HG03159 (cell line): Measurements from ENCODE around the gene CRYGS.
"Not testable (repeated sequence)": the region's sequence is repeated elsewhere in the genome, so short reads cannot be mapped to it uniquely, and the experiment has no call there.

Experiments
- ATAC-seq: cut with Tn5 transposase; IDR thresholded peaks from one replicate; pipeline ENCODE4 v1.9.1; 2021; ENCODE audit warnings: mild to moderate bottlenecking, moderate library complexity; ENCODE audit not compliant: unreplicated experiment

Gene CRYGS

DNA sequence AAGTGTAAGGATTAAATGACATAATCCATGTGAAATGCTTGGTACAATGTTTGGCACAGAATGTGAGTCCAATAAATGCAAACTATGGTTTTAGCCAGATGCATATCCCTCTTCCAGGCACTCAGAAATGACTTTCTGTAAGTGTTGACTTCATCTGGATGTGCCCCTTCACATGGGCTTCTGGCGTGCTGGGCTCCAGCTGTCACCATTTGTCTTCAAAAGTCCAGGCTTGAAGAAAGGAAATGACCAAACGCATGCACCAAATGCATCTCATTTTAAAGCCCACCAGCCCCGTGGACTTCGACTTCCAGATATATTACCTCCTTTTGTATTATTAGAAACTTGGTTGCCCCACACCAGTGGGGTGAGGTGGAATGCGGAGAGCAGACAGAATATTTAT is 23.7 kb downstream of the CRYGS start:
- no peak for ATAC-seq

DNA sequence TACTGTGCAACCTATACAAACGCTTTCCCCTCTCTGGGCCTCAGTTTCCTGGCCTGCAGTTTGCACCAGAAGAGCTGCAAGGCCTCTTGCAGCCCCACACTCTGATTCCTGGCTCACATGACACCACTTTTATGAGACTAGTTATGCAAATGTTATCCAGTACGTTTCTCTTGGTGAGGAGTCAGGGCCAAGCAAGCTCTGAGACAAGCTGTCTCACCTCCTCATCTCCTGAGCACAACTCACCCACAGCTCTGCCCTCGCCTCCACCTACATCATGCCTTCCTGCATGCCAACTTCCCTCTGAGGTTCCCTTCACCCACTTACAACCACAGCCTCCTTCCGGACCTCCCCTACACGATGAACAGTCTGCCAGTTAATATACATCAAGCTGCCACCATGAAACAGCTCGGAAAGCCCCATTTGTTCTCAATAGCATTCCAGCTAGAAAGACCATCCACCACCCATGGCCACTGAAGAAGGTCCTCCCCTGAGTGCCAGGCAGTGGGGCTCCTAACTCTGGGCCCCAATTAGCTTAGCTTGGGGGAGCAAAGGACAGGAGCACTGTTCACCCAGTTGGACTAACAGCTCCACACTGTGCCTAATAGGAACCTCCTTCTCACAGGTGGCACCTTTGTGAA is 25.0 kb downstream of the CRYGS start:
- no peak for ATAC-seq

DNA sequence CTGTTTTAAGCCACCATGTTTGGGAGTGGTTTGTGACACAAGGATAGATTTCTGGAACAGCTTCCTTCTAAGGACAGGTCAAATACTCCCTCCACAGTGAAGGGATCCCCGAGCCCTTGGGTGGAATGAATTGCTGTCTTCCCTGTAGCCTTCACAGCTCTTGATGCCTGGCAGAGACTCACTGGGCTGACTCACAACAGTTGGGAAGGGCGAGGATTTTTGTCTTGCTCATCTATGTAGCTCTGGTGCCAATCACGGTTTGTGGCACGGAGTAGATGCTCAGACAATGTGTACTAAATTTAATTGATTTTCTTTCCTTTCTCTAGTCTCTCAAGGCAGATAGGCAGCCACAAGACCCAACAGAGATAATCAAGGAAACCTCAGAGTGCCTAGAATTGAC is 27.0 kb downstream of the CRYGS start:
- ATAC-seq, result no peak

DNA sequence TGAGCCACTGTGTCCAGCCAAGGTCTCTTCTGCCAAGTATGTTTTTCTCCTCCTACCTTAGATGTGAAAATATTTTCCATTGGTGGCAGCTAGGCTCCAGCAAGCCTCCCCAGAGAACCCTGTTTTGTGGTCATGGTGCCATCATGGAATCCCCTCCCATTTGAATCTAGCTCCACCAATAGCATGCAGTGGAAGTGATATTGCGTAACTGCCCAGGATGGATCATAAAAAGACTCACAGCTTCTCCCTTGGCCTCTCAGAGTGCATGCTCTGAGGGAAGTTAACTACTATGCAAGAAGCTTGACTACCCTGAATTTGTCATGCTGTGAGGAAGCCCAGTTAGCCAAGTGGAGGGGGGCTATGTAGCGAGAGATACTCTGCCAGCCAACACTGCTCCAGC is 27.5 kb downstream of the CRYGS start:
- ATAC-seq, result no peak

DNA sequence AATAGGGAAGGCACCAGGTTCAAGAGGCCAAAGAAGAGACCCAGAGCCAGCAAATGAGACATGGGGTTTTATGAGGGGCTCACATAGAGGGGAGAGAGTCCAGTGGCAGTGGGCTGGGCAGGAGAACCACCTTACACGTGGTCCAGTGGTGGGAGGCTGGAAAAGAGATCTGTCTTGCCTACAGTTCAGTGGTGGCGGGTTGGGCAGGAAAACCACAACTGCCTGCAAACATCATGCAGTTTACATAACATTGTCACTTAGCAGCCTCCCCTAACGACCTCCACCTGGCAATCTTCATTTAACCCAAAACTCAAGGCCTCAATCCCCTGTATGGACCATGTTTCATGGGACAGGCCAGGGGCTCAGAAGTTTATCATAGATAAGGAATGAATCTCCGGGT is 29.1 kb downstream of the CRYGS start:
- no peak for ATAC-seq

DNA sequence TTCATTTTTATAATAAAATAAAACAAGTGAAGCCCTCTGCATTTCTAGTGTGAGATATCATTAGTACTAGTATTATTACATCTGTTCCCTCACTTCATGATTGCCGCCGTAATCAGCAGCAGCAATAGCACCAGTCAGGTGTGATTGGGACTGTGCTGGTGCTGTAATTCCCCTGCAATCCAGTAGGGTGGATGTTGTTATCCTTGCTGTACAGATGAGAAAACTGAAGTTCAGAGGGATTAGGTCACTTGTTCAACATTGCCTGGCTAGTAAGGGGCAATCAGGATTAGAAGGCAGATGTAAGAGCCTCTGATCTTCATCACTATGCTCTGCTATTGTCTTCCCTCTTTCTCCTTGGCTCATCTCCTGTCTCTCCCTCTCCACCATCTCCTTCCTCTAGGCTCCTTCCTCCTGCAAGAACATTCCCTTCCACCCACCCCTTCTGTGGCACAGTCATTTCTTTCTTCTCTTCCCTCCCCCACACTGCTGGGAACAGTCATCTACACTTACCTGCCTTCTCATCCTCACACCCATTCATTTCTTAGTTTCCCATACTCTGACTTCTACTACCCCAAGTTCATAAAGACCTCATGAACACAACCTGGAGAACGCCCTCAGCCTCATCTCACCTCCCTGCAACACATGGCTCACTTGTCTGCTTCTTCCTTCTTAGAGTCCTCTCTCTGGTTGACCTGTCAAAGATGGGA is 29.7 kb downstream of the CRYGS start:
- no peak for ATAC-seq

DNA sequence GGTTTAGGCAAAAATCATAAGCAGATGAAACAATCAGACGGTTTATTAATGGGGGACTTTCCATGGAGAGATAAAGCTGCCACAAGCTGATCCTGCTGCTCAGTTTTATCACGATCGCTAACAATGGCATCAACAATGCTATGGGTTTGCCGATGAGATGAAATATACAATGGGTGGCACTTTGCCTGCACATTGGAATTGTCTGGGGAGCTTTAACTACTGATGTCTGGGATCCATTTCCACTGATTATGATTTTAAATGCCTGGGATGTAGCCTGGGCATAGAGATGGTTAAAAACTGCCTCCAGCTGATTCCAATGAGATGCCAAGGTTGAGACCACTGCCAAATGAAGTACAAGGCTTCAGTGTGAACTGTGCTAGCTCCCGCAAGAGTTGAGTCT is 30.8 kb downstream of the CRYGS start:
- ATAC-seq, result no peak

DNA sequence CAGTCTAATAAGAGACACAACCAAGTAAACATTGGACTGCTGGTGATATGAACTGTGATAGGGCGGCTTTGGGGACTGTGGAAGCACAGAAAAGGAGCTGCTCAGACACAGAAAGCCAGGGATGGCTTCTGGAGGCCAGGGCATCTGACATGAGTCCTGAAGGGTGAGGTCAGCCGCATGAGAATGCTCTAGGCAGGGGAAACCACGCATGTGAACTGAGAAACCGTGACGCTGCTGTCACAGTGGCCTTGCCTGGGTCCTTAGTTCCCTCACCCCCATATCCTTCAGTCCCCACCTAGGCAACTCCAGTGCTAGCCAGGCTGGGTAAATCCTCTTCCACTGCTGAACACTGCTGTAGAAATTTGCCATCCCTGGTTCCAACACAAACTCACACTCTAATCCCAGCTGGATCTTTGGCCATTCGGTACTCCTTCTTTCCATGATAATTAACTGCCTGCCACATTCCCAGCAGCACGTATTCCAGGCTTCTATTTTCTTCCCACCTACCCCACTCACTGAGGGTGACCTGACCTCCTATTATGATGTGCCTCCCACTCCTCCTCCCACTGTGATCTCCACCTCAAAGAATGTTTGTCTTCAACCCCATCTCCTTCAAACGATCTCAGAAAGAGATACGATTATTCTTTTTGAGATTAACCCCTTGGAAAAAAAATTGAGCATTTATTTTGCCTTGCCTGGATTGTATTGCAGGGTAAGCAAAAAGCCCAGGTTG is 31.4 kb downstream of the CRYGS start:
- ATAC-seq, result no peak

DNA sequence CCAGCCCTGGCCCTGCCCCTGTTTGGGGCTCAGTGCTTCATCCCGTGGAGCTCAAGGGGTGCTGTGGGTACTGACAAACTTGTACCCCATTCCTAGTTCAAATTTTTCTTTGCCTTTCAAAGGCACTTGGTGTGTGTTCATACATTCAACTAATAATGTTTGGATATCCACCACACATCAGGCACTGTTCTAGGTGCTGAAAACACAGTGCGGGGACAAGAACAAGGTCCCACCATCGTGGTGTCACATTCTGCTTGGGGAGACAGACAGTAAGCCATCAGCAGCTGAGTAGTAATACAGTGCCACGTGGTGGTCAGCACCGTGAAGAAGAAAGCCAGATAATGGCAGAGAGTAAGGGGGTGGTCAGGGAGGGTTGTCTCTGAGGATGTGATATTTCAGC is 32.5 kb downstream of the CRYGS start:
- ATAC-seq, result no peak

DNA sequence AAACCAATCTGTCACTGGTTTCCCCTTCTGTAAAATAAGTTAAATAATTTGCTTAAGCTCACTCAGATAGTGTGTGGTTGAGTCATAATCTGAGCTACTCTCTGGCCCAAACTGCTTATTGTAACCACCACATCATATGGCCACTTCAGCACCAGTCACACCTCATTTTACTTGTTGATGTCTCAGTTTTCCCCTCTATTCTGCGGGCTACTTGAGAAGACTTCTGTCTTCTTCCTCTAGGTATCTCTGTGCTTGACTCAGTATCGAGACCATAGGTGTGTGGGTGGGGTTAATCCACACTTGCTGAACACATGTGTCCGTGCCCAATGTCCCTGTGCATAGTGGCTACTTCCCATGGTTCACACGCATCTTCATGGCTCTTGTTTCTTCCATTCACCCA is 32.9 kb downstream of the CRYGS start:
- ATAC-seq, result peak; percentile 71

DNA sequence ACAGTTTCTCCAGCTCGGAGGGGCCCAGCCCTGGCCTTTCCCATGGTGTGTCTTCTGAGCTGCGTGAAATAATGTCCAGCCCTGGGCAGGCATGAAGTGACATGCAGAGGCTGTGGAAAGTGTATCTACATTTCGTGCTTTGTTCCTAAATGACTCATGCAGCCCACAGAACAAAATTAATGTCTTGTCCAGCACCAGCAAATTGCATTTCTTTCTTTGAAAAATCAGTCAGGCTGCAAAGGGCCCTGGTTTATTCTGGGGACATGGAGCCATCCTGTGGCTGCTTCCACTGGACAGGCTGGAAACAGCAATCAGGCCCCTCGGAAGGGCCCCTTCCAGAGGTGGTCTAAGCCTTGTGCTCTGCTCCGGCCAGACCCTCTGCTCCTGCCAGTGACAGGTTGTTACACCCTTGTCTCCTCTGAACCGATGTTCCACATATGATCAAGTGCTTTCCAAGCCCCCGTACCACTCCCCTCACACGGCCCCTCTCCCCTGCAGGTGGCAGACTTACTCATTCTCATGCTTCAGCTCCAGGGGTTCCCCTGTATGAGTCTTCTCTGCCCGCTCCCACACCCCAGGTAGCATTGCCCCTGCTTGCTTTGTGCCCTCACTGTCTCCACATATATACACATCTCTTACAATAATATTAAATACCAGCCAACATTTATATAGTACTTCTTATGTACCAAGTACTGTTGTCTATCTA is 33.7 kb downstream of the CRYGS start:
- no peak for ATAC-seq

DNA sequence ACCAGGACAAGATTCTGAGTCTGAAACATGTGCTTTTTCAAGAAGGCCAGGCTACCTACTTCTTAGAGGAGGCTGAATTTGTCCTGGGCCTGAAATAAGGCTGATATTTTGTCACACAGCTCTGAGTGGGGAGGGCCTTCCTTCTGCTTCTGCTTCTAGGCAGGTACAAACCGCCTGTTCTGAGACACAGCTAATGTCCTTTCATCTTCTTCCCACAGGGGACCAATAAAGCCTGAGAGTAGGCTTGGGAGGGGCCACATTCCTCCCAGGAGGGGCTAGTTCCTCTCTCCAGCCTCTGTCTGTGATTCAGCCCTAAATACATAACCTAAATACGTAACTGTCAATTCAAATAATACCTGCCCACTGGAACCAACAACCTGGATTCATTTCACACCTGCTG is 34.8 kb downstream of the CRYGS start:
- ATAC-seq, result no peak

DNA sequence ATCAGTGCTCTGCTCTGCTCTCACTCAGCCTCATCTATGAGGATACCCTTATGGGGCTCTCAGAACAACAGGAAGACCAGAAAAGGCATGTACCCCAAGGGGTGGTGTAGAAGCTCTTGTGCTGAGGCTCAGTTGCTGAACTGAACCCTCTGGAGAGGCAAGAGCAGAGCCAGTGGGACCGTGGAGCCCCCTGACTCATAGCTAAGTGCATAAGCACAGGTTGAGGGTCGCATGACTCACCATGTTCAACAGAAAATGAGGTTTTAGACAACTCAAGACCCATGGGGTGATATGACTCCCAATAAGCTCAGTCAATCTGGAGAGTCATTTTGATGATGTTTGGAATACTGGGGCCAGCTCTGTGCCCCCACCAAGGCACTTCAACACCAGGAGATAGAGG is 37.3 kb downstream of the CRYGS start:
- ATAC-seq, result no peak

DNA sequence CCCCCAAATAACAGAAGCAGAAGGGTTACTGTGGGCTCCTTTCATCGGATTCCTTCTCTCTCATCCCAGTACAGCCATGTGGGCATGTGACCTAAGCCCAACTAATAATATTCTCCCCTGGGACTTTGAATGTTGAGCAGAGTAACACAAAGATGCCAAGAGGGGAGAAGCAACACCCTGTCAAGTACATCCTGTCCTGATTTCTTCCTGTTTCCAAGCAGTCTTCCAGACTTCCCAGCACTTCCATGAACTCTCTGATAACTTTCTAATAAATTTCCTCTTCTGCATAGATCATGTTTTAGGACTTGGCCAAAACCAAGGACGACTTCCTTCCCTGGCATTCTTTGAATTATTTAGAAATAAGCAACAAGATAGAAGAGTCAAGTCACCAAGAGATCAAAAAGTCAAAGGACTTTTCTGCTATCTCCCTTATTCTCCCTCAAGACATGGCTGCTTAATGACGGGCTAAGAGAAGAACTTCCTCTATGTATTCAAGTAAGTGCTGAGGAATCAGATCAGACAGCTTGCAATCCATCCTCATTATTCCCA is 37.9 kb downstream of the CRYGS start:
- no peak for ATAC-seq

DNA sequence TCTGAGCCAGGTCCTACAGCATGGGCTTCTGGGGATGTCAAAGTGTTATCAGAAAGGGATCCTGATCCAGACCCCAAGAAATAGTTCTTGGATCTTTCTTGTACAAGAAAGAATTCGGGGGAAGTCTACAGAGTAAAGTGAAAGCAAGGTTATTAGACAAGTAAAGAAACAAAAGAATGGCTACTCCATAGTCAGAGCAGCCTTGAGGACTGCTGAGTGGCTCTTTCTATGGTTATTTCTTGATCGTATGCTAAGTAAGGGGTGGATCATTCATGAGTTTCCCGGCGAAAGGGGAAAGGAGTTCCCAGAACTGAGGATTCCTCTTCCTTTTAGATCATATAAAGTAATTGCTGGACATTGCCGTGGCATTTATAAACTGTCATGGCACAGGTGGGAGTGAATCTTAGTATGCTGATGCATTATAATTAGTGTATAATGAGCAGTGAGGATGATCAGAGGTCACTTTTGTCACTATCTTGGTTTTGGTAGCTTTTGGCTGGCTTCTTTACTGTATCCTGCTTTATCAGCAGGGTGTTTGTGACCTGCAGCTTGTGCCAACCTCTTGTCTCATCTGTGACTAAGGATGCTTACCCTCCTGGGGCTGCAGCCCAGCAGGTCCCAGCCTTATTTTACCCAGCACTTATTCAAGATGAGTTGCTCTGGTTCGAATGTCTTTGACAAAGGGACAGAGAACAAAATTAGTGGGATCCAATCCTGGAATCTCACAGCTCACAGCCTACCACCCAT is 41.0 kb downstream of the CRYGS start:
- ATAC-seq, result no peak

DNA sequence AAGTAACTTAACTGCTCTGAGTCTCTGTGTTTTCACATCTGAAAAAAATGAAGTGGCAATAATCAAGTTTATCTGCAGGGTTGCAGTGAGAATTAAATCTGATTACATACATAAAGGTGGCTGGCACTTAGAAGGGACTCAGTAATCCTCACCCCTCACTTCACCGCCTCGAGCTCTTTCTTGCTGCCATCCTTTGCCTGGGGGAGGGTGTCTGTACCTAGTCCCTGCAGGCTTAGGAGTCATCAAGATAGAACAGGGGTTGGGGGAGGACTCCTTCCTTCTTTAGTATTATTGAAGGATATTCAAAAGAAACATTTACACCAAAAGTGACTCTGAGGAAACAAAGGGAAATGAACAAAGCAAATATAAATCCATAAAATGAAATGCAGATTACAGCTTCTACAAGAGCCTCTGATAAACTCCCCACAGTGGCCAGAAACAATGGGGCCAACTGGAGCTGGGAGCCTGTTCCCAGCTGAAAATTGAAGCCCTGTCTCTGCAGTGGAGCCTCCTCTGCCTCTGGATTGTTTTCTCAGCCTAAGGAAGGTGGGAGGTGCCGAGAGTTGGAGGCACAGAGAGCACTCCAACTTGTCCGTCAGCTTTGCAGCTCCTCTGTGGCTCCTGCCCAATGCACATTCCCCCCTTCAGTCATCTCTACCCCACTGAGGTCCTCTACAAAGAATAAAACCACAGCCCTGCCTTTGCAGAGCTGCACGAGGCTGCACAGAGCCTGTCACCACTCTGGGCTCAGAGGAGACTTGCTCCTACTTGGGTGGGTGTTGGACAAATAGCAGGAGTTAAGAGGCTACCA is 41.8 kb downstream of the CRYGS start:
- ATAC-seq, result no peak

DNA sequence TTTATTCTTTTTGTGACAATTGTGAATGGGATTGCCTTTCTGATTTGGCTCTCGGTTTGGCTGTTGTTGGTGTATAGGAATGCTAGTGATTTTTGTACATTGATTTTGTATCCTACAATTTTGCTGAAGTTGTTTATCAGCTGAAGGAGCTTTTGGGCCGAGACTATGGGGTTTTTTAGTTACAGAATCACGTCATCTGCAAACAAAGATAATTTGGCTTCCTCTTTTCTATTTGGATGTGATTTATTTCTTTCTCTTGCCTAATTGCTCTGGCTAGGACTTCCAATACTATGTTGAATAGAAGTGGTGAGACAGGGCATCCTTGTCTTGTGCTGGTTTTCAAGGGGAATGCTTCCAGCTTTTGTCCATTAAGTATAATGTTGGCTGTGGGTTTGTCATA is 44.2 kb downstream of the CRYGS start:
- not testable (repeated sequence) for ATAC-seq

DNA sequence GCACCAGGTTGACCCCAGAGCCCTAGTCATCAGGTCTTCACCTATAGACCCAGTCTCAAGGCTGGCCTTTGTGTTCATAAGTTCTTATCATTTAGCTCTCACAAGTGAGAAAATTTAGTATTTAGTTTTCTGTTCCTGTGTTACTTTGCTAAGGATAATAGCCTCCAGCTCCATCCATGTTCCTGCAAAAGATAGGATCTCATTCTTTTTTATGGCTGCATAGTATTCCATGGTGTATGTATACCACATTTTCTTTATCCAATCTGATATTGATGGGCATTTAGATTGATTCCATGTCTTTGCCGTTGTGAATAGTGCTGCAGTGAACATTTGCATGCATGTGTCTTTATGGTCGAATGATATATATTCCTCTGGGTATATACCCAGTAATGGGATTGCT is 46.2 kb downstream of the CRYGS start:
- not testable (repeated sequence) for ATAC-seq

DNA sequence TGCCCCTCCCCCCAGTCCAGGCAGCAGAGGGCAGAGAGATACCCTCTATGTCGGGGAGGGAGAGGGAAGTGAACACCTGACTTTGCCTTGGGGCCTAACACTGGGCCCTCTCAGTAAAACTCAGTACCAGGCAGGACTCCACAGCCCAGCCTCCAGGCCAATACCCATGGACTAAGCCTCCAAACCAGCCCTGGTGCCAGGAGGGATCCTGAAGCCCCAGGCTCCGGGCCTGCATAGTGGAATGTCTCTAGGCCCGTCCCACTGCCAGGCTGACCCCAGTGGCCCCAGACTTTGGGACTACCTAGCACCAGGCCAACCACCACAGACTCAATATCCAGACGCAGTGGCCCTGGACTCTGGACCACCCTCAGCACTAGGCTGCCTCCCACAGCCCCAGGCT is 46.6 kb downstream of the CRYGS start:
- no peak for ATAC-seq

DNA sequence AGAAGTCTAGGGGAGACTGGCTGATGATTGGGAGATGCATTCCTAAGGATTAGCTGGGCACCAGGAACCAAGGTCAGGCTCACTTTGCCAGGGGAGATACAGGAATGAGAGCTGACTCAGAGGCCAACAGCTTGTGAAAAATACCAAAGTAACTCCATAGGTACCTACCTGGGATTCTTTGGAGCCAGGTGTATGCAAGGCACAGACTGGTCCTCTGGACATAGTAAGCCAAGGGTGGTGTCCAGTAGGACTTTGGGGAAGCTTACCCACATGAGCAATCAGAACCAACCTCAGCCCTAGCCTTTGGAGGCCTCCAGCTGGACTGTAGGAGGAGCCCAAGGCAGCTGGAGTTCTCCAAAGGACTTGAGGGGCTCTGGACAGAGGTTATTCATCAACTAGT is 47.5 kb downstream of the CRYGS start:
- ATAC-seq, result no peak
